HepG2 (cell line): Measurements from ENCODE around the gene SMTNL2. TPM values are rescaled to one million over a fixed set of nuclear protein-coding genes. Genes with fewer than 3 reads are reported as not detected.

ENCODE experiments used
- MED1 ChIP-seq: sonication (generic); formaldehyde crosslinking; IDR thresholded peaks from 2 replicates; pipeline ENCODE4 v1.4.0; 2020; ENCODE audit warnings: missing genetic modification reagents
- NONO ChIP-seq, 2 experiments: fragments of 450-650 bp in 1 of 2; sonication (generic) in 1 of 2; formaldehyde crosslinking in 1 of 2; IDR thresholded peaks in 1 of 2; conservative IDR thresholded peaks in 1 of 2; 2 replicates each; pipeline versions ENCODE4 v1.6.1 to v1.8.0; 2017 to 2022; ENCODE audit warnings: mild to moderate bottlenecking in 1 of 2, missing genetic modification reagents in 1 of 2, moderate library complexity in 1 of 2
- RAD21 ChIP-seq: fragments of 450-650 bp; formaldehyde crosslinking; IDR thresholded peaks from 2 replicates; pipeline ENCODE4 v1.5.0; 2020; ENCODE audit warnings: mild to moderate bottlenecking
- RBFOX2 ChIP-seq: fragments of 200-400 bp; formaldehyde crosslinking; IDR thresholded peaks from 2 replicates; pipeline ENCODE4 v1.6.1; 2017; ENCODE audit warnings: low read depth, mild to moderate bottlenecking, low read length
- STAG1 ChIP-seq: sonication (generic); formaldehyde crosslinking; IDR thresholded peaks from 2 replicates; pipeline ENCODE4 v1.4.0; 2020; ENCODE audit warnings: missing genetic modification reagents
- TBX2 ChIP-seq: sonication (generic); formaldehyde crosslinking; IDR thresholded peaks from 2 replicates; pipeline ENCODE4 v1.5.0; 2020; ENCODE audit warnings: missing genetic modification reagents, mild to moderate bottlenecking, borderline replicate concordance
- ZNF263 ChIP-seq: sonication (generic); formaldehyde crosslinking; IDR thresholded peaks from 2 replicates; pipeline ENCODE4 v1.4.0; 2020; ENCODE audit warnings: missing genetic modification reagents
- ZNF296 ChIP-seq: sonication (generic); formaldehyde crosslinking; conservative IDR thresholded peaks from 2 replicates; pipeline ENCODE4 v1.5.0; 2020; ENCODE audit warnings: mild to moderate bottlenecking, missing genetic modification reagents
- ZNF605 ChIP-seq: sonication (generic); formaldehyde crosslinking; IDR thresholded peaks from 2 replicates; pipeline ENCODE4 v1.8.0; 2022; ENCODE audit warnings: mild to moderate bottlenecking, missing genetic modification reagents
- polyA plus RNA-seq, 8 experiments: library from polyadenylated mRNA; depleted of rRNA in 3 of 8; stranded (reverse) in 7 of 8; unstranded in 1 of 8; fragments of >200 nt; fragmentation: Illumina TruSeq in 4 of 8; extraction: Trizol in 4 of 8; gene quantifications; 2 replicates each; pipeline versions ENCODE4 v1.2.1 to v1.2.3, GENCODE V29; 2011 to 2016; ENCODE audit warnings: low read depth in 4 of 8, missing spikeins in 1 of 8, mixed read lengths in 1 of 8; ENCODE audit not compliant: insufficient read depth in 1 of 8
- total RNA-seq, 5 experiments: library from RNA; depleted of rRNA; stranded (reverse); fragments of >200 nt; fragmentation: Illumina TruSeq; extraction: Trizol; gene quantifications; 2 replicates each; pipeline ENCODE4 v1.2.3, GENCODE V29; 2016; ENCODE audit warnings: low read depth in 1 of 5
- TF ChIP-seq, protein P1 (sequence below), 2 experiments: fragments of 450-650 bp in 1 of 2; sonication (generic) in 1 of 2; formaldehyde crosslinking in 1 of 2; IDR thresholded peaks; 2 replicates each; pipeline versions ENCODE4 v1.6.1 to v1.8.0; 2016 to 2022; ENCODE audit warnings: antibody characterized with exemption in 1 of 2, mild to moderate bottlenecking in 1 of 2, missing genetic modification reagents in 1 of 2
- TF ChIP-seq, protein P2 (sequence below): sonication (generic); formaldehyde crosslinking; IDR thresholded peaks from 2 replicates; pipeline ENCODE4 v1.4.0; 2020; ENCODE audit warnings: mild to moderate bottlenecking, missing genetic modification reagents, borderline replicate concordance
- TF ChIP-seq, protein P3 (sequence below): IDR thresholded peaks from 2 replicates; pipeline ENCODE4 v1.6.1; 2012; ENCODE audit warnings: inconsistent platforms
- TF ChIP-seq, protein P4 (sequence below): sonication (generic); formaldehyde crosslinking; conservative IDR thresholded peaks from 2 replicates; pipeline ENCODE4 v1.4.0; 2020; ENCODE audit warnings: missing genetic modification reagents

SMTNL2 gene
- total and polyA plus RNA-seq, 2 of the 13 experiments (the other 11 are each of a cell fraction or from before 2014, with no cell fraction given) = 0.41 to 5.1 TPM

DNA sequence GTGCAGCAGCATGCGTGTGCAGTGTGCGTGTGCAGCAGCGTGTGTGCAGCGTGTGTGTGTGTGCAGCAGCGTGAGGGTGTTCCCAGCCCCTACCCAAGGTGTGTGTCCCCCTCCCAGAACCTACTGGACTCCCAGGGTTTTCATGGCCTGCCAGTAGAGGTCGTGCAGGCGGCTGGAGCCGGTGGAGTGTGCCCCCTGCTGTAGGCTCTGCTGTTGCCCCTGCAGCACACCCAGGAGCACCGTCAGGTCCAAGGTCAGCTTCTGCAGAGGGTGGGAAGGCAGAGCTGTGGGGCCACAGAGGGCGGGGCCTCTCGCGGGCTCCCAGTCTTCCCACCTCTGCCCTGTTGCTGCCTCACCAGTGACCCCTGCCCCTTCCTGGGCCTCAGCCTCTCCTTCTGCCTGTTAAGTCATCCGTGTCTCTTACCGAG is 44.1 kb upstream of the SMTNL2 start (continued):
- TF ChIP-seq, protein P1, sequence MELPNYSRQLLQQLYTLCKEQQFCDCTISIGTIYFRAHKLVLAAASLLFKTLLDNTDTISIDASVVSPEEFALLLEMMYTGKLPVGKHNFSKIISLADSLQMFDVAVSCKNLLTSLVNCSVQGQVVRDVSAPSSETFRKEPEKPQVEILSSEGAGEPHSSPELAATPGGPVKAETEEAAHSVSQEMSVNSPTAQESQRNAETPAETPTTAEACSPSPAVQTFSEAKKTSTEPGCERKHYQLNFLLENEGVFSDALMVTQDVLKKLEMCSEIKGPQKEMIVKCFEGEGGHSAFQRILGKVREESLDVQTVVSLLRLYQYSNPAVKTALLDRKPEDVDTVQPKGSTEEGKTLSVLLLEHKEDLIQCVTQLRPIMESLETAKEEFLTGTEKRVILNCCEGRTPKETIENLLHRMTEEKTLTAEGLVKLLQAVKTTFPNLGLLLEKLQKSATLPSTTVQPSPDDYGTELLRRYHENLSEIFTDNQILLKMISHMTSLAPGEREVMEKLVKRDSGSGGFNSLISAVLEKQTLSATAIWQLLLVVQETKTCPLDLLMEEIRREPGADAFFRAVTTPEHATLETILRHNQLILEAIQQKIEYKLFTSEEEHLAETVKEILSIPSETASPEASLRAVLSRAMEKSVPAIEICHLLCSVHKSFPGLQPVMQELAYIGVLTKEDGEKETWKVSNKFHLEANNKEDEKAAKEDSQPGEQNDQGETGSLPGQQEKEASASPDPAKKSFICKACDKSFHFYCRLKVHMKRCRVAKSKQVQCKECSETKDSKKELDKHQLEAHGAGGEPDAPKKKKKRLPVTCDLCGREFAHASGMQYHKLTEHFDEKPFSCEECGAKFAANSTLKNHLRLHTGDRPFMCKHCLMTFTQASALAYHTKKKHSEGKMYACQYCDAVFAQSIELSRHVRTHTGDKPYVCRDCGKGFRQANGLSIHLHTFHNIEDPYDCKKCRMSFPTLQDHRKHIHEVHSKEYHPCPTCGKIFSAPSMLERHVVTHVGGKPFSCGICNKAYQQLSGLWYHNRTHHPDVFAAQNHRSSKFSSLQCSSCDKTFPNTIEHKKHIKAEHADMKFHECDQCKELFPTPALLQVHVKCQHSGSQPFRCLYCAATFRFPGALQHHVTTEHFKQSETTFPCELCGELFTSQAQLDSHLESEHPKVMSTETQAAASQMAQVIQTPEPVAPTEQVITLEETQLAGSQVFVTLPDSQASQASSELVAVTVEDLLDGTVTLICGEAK (IDR thresholded peaks at IDR 0.05) = no peak
- TF ChIP-seq, protein P1 (CRISPR knock-in tag; IDR thresholded peaks at IDR 0.05) = 0 out of 2 replicates have a peak, but pooled peaks have one; percentile 26
- TF ChIP-seq, protein P2, sequence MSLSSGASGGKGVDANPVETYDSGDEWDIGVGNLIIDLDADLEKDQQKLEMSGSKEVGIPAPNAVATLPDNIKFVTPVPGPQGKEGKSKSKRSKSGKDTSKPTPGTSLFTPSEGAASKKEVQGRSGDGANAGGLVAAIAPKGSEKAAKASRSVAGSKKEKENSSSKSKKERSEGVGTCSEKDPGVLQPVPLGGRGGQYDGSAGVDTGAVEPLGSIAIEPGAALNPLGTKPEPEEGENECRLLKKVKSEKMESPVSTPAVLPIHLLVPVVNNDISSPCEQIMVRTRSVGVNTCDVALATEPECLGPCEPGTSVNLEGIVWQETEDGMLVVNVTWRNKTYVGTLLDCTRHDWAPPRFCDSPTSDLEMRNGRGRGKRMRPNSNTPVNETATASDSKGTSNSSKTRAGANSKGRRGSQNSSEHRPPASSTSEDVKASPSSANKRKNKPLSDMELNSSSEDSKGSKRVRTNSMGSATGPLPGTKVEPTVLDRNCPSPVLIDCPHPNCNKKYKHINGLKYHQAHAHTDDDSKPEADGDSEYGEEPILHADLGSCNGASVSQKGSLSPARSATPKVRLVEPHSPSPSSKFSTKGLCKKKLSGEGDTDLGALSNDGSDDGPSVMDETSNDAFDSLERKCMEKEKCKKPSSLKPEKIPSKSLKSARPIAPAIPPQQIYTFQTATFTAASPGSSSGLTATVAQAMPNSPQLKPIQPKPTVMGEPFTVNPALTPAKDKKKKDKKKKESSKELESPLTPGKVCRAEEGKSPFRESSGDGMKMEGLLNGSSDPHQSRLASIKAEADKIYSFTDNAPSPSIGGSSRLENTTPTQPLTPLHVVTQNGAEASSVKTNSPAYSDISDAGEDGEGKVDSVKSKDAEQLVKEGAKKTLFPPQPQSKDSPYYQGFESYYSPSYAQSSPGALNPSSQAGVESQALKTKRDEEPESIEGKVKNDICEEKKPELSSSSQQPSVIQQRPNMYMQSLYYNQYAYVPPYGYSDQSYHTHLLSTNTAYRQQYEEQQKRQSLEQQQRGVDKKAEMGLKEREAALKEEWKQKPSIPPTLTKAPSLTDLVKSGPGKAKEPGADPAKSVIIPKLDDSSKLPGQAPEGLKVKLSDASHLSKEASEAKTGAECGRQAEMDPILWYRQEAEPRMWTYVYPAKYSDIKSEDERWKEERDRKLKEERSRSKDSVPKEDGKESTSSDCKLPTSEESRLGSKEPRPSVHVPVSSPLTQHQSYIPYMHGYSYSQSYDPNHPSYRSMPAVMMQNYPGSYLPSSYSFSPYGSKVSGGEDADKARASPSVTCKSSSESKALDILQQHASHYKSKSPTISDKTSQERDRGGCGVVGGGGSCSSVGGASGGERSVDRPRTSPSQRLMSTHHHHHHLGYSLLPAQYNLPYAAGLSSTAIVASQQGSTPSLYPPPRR = peak; percentile 48; the same call in 1 of the 2 replicates
- no peak for TF ChIP-seq NONO (IDR thresholded peaks at IDR 0.05)
- TF ChIP-seq NONO (CRISPR knock-in tag; conservative IDR thresholded peaks at IDR 0.05) = peak; percentile 69; the same call in 1 of the 2 replicates
- peak; percentile 47 for TF ChIP-seq RAD21
- no peak for TF ChIP-seq MED1 (CRISPR knock-in tag)
- TF ChIP-seq ZNF605 (CRISPR knock-in tag) = 0 out of 2 replicates have a peak, but pooled peaks have one; percentile 38
- TF ChIP-seq, protein P3, sequence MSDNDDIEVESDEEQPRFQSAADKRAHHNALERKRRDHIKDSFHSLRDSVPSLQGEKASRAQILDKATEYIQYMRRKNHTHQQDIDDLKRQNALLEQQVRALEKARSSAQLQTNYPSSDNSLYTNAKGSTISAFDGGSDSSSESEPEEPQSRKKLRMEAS = peak; percentile 29; the same call in 1 of the 2 replicates
- TF ChIP-seq, protein P4, sequence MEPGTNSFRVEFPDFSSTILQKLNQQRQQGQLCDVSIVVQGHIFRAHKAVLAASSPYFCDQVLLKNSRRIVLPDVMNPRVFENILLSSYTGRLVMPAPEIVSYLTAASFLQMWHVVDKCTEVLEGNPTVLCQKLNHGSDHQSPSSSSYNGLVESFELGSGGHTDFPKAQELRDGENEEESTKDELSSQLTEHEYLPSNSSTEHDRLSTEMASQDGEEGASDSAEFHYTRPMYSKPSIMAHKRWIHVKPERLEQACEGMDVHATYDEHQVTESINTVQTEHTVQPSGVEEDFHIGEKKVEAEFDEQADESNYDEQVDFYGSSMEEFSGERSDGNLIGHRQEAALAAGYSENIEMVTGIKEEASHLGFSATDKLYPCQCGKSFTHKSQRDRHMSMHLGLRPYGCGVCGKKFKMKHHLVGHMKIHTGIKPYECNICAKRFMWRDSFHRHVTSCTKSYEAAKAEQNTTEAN (CRISPR knock-in tag) = no peak
- TF ChIP-seq TBX2 = peak; percentile 25; the same call in 1 of the 2 replicates
- TF ChIP-seq ZNF296 (CRISPR knock-in tag) = no peak
- 0 out of 2 replicates have a peak, but pooled peaks have one; percentile 46 for TF ChIP-seq RBFOX2
- TF ChIP-seq ZNF263 (CRISPR knock-in tag) = peak; percentile 88
- TF ChIP-seq STAG1 (CRISPR knock-in tag) = peak; percentile 52
